ENCODE measurements around the gene PXN. TPM values are rescaled to one million over a fixed set of nuclear protein-coding genes. Genes with fewer than 3 reads are reported as not detected.

PXN gene
- total and polyA plus RNA-seq, 2 of the 13 experiments (the other 11 are each of a cell fraction or from before 2014, with no cell fraction given), result 13.6 to 14.2 TPM

GRCh38 chr12:120292661-120293531 lies 27.4 kb upstream of the PXN start, which contains the start of gene RNU4-1 (continued):
- no peak for TF ChIP-seq ZNF687 (CRISPR knock-in tag; IDR thresholded peaks at IDR 0.05)
- no peak for TF ChIP-seq ZNF10 (CRISPR knock-in tag; IDR thresholded peaks at IDR 0.05; ENCODE audit: borderline replicate concordance, low read depth)
- TF ChIP-seq TMF1 (CRISPR knock-in tag; IDR thresholded peaks at IDR 0.05; ENCODE audit: low read depth), result peak; percentile 63; the same call in 1 of the 2 replicates
- TF ChIP-seq GATAD2A (CRISPR knock-in tag; IDR thresholded peaks at IDR 0.05), result peak; percentile 65; the same call in 1 of the 2 replicates
- peak; percentile 13 for TF ChIP-seq ASH2L (IDR thresholded peaks at IDR 0.05; ENCODE audit: insufficient read length, low read depth, low read length)
- TF ChIP-seq ARID4A (CRISPR knock-in tag; IDR thresholded peaks at IDR 0.05; ENCODE audit: borderline replicate concordance), result peak; percentile 45; the same call in 1 of the 2 replicates
- TF ChIP-seq MYPOP (CRISPR knock-in tag; IDR thresholded peaks at IDR 0.05), result peak; percentile 63; the same call in 1 of the 2 replicates
- no peak for TF ChIP-seq ZMYM3 (CRISPR knock-in tag; IDR thresholded peaks at IDR 0.05)
- TF ChIP-seq ZNF446 (CRISPR knock-in tag; IDR thresholded peaks at IDR 0.05), result no peak
- TF ChIP-seq ZNF549 (CRISPR knock-in tag; IDR thresholded peaks at IDR 0.05), result no peak
- TF ChIP-seq ZNF629 (CRISPR knock-in tag; conservative IDR thresholded peaks at IDR 0.05), result peak; percentile 30
- TF ChIP-seq RBM39 (IDR thresholded peaks at IDR 0.05; ENCODE audit: low read depth, low read length, poor library complexity, severe bottlenecking), result no peak
- TF ChIP-seq DR1 (CRISPR knock-in tag; IDR thresholded peaks at IDR 0.05), result peak; percentile 98
- TF ChIP-seq GPN1 (CRISPR knock-in tag; IDR thresholded peaks at IDR 0.05; ENCODE audit: borderline replicate concordance), result no peak
- TF ChIP-seq ZNF749 (CRISPR knock-in tag; IDR thresholded peaks at IDR 0.05; ENCODE audit: borderline replicate concordance), result no peak; the same call in 1 of the 2 replicates
- TF ChIP-seq UBTF (CRISPR knock-in tag; IDR thresholded peaks at IDR 0.05), result no peak; the same call in 1 of the 2 replicates

All from HepG2 (cell line).